OCI-LY1 (cell line): ENCODE results near the gene FRMD6.

ENCODE experiments used
- H2AFZ ChIP-seq: fragments of 200-600 bp; sonication (generic), shearing (Covaris generic); 2 replicates; pipeline ENCODE4 v1.6.0; 2014; ENCODE audit warnings: antibody characterized with exemption, mild to moderate bottlenecking, low read length
- H3F3A ChIP-seq: fragments of 200-600 bp; sonication (generic), shearing (Covaris generic); 2 replicates; pipeline ENCODE4 v1.6.0; 2014; ENCODE audit warnings: mild to moderate bottlenecking, antibody characterized with exemption, low read length, moderate library complexity; ENCODE audit not compliant: insufficient read depth
- H3K27ac ChIP-seq: fragments of 200-600 bp; sonication (generic); 2 replicates; pipeline ENCODE4 v1.5.1; 2014; ENCODE audit warnings: low read length, mixed run types, mild to moderate bottlenecking, low read depth; ENCODE audit not compliant: poor library complexity, severe bottlenecking
- H3K27me3 ChIP-seq: fragments of 200-600 bp; sonication (generic); 2 replicates; pipeline ENCODE4 v1.6.0; 2014; ENCODE audit warnings: antibody characterized with exemption, mild to moderate bottlenecking, low read length, moderate library complexity; ENCODE audit not compliant: insufficient read depth
- H3K36me3 ChIP-seq: fragments of 200-600 bp; sonication (generic); 2 replicates; pipeline ENCODE4 v1.6.1; 2014; ENCODE audit warnings: mild to moderate bottlenecking, antibody characterized with exemption, low read length, moderate library complexity, mixed read lengths; ENCODE audit not compliant: insufficient read depth
- H3K4me1 ChIP-seq: fragments of 200-600 bp; sonication (generic); 2 replicates; pipeline ENCODE4 v1.5.1; 2014; ENCODE audit warnings: mild to moderate bottlenecking, low read length, moderate library complexity; ENCODE audit not compliant: insufficient read depth, severe bottlenecking
- H3K4me2 ChIP-seq: fragments of 200-600 bp; sonication (generic), shearing (Covaris generic); 2 replicates; pipeline ENCODE4 v1.6.1; 2014; ENCODE audit warnings: low read length
- H3K4me3 ChIP-seq: fragments of 200-600 bp; sonication (generic); 2 replicates; pipeline ENCODE4 v1.5.1; 2014; ENCODE audit warnings: low read length, low read depth, mild to moderate bottlenecking, mixed read lengths; ENCODE audit not compliant: poor library complexity, severe bottlenecking
- H3K79me2 ChIP-seq: fragments of 200-600 bp; shearing (Covaris generic); 2 replicates; pipeline ENCODE4 v1.6.1; 2016; ENCODE audit warnings: mixed run types, low read length, mixed read lengths; ENCODE audit not compliant: insufficient read depth
- H3K9ac ChIP-seq: fragments of 200-600 bp; sonication (generic), shearing (Covaris generic); 2 replicates; pipeline ENCODE4 v1.6.1; 2014; ENCODE audit warnings: mild to moderate bottlenecking, low read length, mixed read lengths
- H3K9me2 ChIP-seq: fragments of 200-600 bp; sonication (generic), shearing (Covaris generic); 2 replicates; pipeline ENCODE4 v1.6.1; 2014; ENCODE audit warnings: low read depth, mild to moderate bottlenecking, low read length, mixed read lengths
- H3K9me3 ChIP-seq: fragments of 200-600 bp; shearing (Covaris generic); 2 replicates; pipeline ENCODE4 v1.6.1; 2014; ENCODE audit warnings: low read length, mixed read lengths
- H4K20me1 ChIP-seq: fragments of 200-600 bp; sonication (generic), shearing (Covaris generic); 2 replicates; pipeline ENCODE4 v1.6.0; 2016; ENCODE audit warnings: mild to moderate bottlenecking, low read length; ENCODE audit not compliant: insufficient read depth
- CTCF ChIP-seq: fragments of 200-600 bp; sonication (generic), shearing (Covaris generic); IDR thresholded peaks from 2 replicates; pipeline ENCODE4 v1.5.1; 2017; ENCODE audit warnings: mild to moderate bottlenecking, antibody characterized with exemption, low read length, moderate library complexity, mixed read lengths
- EZH2 ChIP-seq: fragments of 200-600 bp; sonication (generic), shearing (Covaris generic); IDR thresholded peaks from 2 replicates; pipeline ENCODE4 v1.8.0; 2017; ENCODE audit warnings: borderline replicate concordance, mixed run types, mild to moderate bottlenecking, antibody characterized with exemption, low read length, moderate library complexity, mixed read lengths

FRMD6 gene

GRCh38 chr14:51668870-51669269, 17.2 kb downstream of the FRMD6 start:
- no peak overlapping the region for H3K27ac ChIP-seq
- no peaks in the 10 kb centered on the region for H3K79me2 ChIP-seq
- no peaks in the 10 kb centered on the region for H3K4me1 ChIP-seq
- H3F3A ChIP-seq, result no peaks in the 10 kb centered on the region
- H3K9me2 ChIP-seq, result no peaks in the 10 kb centered on the region
- no peaks in the 10 kb centered on the region for H4K20me1 ChIP-seq
- no peak overlapping the region for H3K9ac ChIP-seq
- H3K27me3 ChIP-seq, result no peaks in the 10 kb centered on the region
- H3K9me3 ChIP-seq, result no peaks in the 10 kb centered on the region
- H3K4me3 ChIP-seq, result no peak overlapping the region
- no peak overlapping the region for H2AFZ ChIP-seq
- H3K4me2 ChIP-seq, result no peak overlapping the region
- TF ChIP-seq CTCF (no peak), EZH2 (no peak)
- H3K36me3 ChIP-seq, result no peaks in the 10 kb centered on the region

GRCh38 chr14:51674294-51675002, 22.7 kb downstream of the FRMD6 start:
- TF ChIP-seq EZH2 (no peak), CTCF (no peak)
- Histone ChIP-seq H3K4me3 (no peak overlapping the region), H4K20me1 (no peaks in the 10 kb centered on the region), H3K9me3 (no peaks in the 10 kb centered on the region), H3K27ac (no peak overlapping the region), H3K9me2 (no peaks in the 10 kb centered on the region), H3K27me3 (no peaks in the 10 kb centered on the region), H3F3A (no peaks in the 10 kb centered on the region), H3K4me1 (no peaks in the 10 kb centered on the region), H3K36me3 (no peaks in the 10 kb centered on the region), H3K9ac (no peak overlapping the region), H3K79me2 (no peaks in the 10 kb centered on the region), H3K4me2 (no peak overlapping the region), H2AFZ (no peak overlapping the region)

- H3K4me3 ChIP-seq, result no peak overlapping the region
- no peaks in the 10 kb centered on the region for H3F3A ChIP-seq
- TF ChIP-seq EZH2, result no peak
- no peak for TF ChIP-seq CTCF
- H2AFZ ChIP-seq, result no peak overlapping the region
- H3K36me3 ChIP-seq, result no peaks in the 10 kb centered on the region
- no peak overlapping the region for H3K9ac ChIP-seq
- no peaks in the 10 kb centered on the region for H3K9me3 ChIP-seq
- no peaks in the 10 kb centered on the region for H4K20me1 ChIP-seq
- no peaks in the 10 kb centered on the region for H3K27me3 ChIP-seq
- no peak overlapping the region for H3K4me2 ChIP-seq
- no peaks in the 10 kb centered on the region for H3K4me1 ChIP-seq
- H3K79me2 ChIP-seq, result no peaks in the 10 kb centered on the region
- no peaks in the 10 kb centered on the region for H3K9me2 ChIP-seq
- H3K27ac ChIP-seq, result no peak overlapping the region
Observed at GRCh38 chr14:51676549-51676948, 24.8 kb downstream of the FRMD6 start.
